HFF-Myc (cell line): ENCODE results near the gene SLC17A1.

Experiments used
- DNase-seq: peaks from one replicate; pipeline ENCODE4 v3.0.0-alpha.2; 2011; ENCODE audit warnings: low read depth; ENCODE audit errors: extremely low read depth
- H3K4me3 ChIP-seq: replicated peaks from 2 replicates; pipeline ENCODE4 v1.5.1; 2011; ENCODE audit warnings: low read depth, mild to moderate bottlenecking, control low read depth, low read length
- CTCF ChIP-seq: IDR thresholded peaks from 2 replicates; pipeline ENCODE4 v1.5.1; 2012; ENCODE audit warnings: mild to moderate bottlenecking, low read depth, low read length, control low read depth; ENCODE audit errors: missing control alignments

SLC17A1 gene

GRCh38 chr6:25788305-25788922, 43.4 kb downstream of the SLC17A1 start:
- TF ChIP-seq CTCF, result peak; percentile 73
- peak; percentile 20 for DNase-seq
- H3K4me3 ChIP-seq, result no peak overlapping the region

- H3K4me3 ChIP-seq, result no peak overlapping the region
- no peak for DNase-seq
- TF ChIP-seq CTCF, result no peak
These were observed 44.4 kb downstream of the SLC17A1 start for GRCh38 chr6:25787428-25787827.

GRCh38 chr6:25781134-25781533, 50.7 kb downstream of the SLC17A1 start:
- no peak overlapping the region for H3K4me3 ChIP-seq
- no peak for TF ChIP-seq CTCF
- no peak for DNase-seq

- DNase-seq, result no peak
- no peak overlapping the region for H3K4me3 ChIP-seq
- TF ChIP-seq CTCF, result no peak
These were observed 53.8 kb downstream of the SLC17A1 start for GRCh38 chr6:25777856-25778649.

GRCh38 chr6:25777031-25777430, 54.8 kb downstream of the SLC17A1 start:
- TF ChIP-seq CTCF, result no peak
- no peak overlapping the region for H3K4me3 ChIP-seq
- no peak for DNase-seq

GRCh38 chr6:25774120-25774715, 57.6 kb downstream of the SLC17A1 start:
- H3K4me3 ChIP-seq, result no peak overlapping the region
- no peak for TF ChIP-seq CTCF
- DNase-seq, result no peak
